ENCODE data around the gene COL18A1.

GRCh38 chr21:45403825-45404729 lies 888 bp upstream of the COL18A1 start:
- TF ChIP-seq CTCF (IDR thresholded peaks at IDR 0.05; ENCODE audit: low read depth, low read length), result no peak
- no peak for TF ChIP-seq POLR2A (IDR thresholded peaks at IDR 0.05; ENCODE audit: extremely low read depth, insufficient read length)

Data from NB4 (cell line).